GM23338 (cell line): Measurements from ENCODE around the gene LCLAT1.

ENCODE experiments used
- EZH2phosphoT487 ChIP-seq: fragments of 200-600 bp; sonication (generic); IDR thresholded peaks from one replicate; pipeline ENCODE4 v1.8.1; 2018; ENCODE audit warnings: antibody characterized with exemption; ENCODE audit not compliant: unreplicated experiment
- TF ChIP-seq, protein P1 (sequence below), 2 experiments: fragments of 200-600 bp in 1 of 2; sonication (generic) in 1 of 2; conservative IDR thresholded peaks; 2 replicates each; pipeline versions ENCODE4 v1.5.1 to v1.6.1; 2016 to 2017; ENCODE audit warnings: antibody characterized with exemption in 2 of 2, low read depth in 2 of 2, mild to moderate bottlenecking in 2 of 2, moderate library complexity in 1 of 2

DNA sequence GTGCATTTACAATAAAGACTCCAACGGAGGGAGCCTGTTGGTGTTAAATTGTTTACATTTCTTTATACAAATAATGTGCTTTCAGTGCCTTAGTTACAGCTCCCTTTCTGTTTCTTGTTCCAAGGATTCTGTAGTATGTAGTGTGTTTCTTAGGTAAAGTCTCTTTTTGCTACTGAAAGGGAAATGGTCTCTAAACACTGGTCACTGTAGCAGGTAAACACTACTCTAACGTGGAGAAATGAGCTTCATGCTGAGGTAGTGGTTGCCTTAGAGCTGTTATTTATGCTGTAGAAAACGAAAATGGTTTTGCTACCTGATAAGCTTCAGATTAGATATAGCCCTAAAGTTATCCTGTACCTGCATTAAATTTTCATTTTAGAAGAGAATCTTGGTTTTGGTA is 196.6 kb downstream of the LCLAT1 start:
- TF ChIP-seq EZH2phosphoT487: no peak
- TF ChIP-seq, protein P1, sequence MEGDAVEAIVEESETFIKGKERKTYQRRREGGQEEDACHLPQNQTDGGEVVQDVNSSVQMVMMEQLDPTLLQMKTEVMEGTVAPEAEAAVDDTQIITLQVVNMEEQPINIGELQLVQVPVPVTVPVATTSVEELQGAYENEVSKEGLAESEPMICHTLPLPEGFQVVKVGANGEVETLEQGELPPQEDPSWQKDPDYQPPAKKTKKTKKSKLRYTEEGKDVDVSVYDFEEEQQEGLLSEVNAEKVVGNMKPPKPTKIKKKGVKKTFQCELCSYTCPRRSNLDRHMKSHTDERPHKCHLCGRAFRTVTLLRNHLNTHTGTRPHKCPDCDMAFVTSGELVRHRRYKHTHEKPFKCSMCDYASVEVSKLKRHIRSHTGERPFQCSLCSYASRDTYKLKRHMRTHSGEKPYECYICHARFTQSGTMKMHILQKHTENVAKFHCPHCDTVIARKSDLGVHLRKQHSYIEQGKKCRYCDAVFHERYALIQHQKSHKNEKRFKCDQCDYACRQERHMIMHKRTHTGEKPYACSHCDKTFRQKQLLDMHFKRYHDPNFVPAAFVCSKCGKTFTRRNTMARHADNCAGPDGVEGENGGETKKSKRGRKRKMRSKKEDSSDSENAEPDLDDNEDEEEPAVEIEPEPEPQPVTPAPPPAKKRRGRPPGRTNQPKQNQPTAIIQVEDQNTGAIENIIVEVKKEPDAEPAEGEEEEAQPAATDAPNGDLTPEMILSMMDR (conservative IDR thresholded peaks at IDR 0.05; ENCODE audit: low read depth in 2 of 2): no peak
